HG02571 (cell line): Measurements from ENCODE around the gene PCDH9.

ENCODE experiments used
- ATAC-seq: cut with Tn5 transposase; IDR thresholded peaks from one replicate; pipeline ENCODE4 v1.9.1; 2021; ENCODE audit warnings: mild to moderate bottlenecking, moderate library complexity; ENCODE audit not compliant: unreplicated experiment

PCDH9 gene

GRCh38 chr13:66557357-66557756, 672.8 kb downstream of the PCDH9 start:
- no peak for ATAC-seq

GRCh38 chr13:66556306-66556705, 673.8 kb downstream of the PCDH9 start:
- ATAC-seq, result no peak

- ATAC-seq, result no peak
Observed at GRCh38 chr13:66553391-66553790, 676.7 kb downstream of the PCDH9 start.

- no peak for ATAC-seq
Observed at GRCh38 chr13:66551128-66551527, 679.0 kb downstream of the PCDH9 start.

GRCh38 chr13:66547685-66548084, 682.5 kb downstream of the PCDH9 start:
- no peak for ATAC-seq

- ATAC-seq, result no peak
Observed at GRCh38 chr13:66546534-66547379, 683.4 kb downstream of the PCDH9 start.

- no peak for ATAC-seq
Observed at GRCh38 chr13:66543780-66544179, 686.4 kb downstream of the PCDH9 start.

GRCh38 chr13:66537417-66537816, 692.7 kb downstream of the PCDH9 start:
- ATAC-seq, result no peak

GRCh38 chr13:66536746-66537145, 693.4 kb downstream of the PCDH9 start:
- no peak for ATAC-seq

GRCh38 chr13:66534561-66534960, 695.6 kb downstream of the PCDH9 start:
- no peak for ATAC-seq

- ATAC-seq, result no peak
Observed at GRCh38 chr13:66532845-66533244, 697.3 kb downstream of the PCDH9 start.

- no peak for ATAC-seq
Observed at GRCh38 chr13:66532146-66532545, 698.0 kb downstream of the PCDH9 start.

- ATAC-seq, result no peak
Observed at GRCh38 chr13:66530686-66531085, 699.5 kb downstream of the PCDH9 start.

GRCh38 chr13:66530158-66530557, 700.0 kb downstream of the PCDH9 start:
- ATAC-seq, result no peak

GRCh38 chr13:66528944-66529576, 701.1 kb downstream of the PCDH9 start:
- ATAC-seq, result no peak

- no peak for ATAC-seq
Observed at GRCh38 chr13:66528180-66528579, 702.0 kb downstream of the PCDH9 start.

- no peak for ATAC-seq
Observed at GRCh38 chr13:66520511-66521355, 709.4 kb downstream of the PCDH9 start.

GRCh38 chr13:66519259-66519658, 710.9 kb downstream of the PCDH9 start:
- no peak for ATAC-seq

GRCh38 chr13:66518068-66518467, 712.1 kb downstream of the PCDH9 start:
- no peak for ATAC-seq

- no peak for ATAC-seq
Observed at GRCh38 chr13:66513728-66514127, 716.4 kb downstream of the PCDH9 start.

- ATAC-seq, result no peak
Observed at GRCh38 chr13:66509175-66509574, 721.0 kb downstream of the PCDH9 start.
